HG03354 (cell line): ENCODE results near the gene PPP1R1C.

Source experiments
- ATAC-seq: cut with Tn5 transposase; IDR thresholded peaks from one replicate; pipeline ENCODE4 v1.9.1; 2021; ENCODE audit warnings: mild to moderate bottlenecking; ENCODE audit not compliant: unreplicated experiment, poor library complexity, severe bottlenecking

Gene PPP1R1C

DNA sequence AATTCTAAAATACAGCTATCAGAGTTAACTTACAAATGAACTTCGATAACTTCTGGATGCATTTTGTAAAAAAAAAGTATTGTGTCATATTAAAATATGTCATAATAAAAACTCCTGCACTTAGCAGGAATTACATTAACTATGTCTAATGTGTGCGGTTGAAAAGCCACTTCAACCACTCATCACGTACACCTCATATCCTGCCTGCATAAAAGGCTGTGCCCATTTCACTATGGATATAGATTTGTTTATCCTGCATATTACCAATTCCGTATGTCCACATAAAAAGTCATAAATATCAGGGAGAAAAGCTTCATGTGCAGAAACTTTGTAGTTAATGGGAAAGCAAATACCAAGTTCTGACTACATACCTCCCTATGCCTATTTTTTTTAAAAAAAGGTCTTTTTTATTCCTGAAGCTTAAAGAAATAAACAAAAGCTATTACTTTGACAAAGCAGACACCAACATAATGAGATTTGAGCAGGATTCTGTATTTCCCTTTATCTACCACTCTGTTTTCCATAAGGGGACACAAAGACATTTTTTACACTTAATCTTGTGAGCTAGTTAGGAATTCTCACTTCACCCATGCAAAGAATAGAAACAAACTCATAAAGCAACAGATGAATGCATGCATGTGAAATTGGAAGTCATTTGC, 96.1 kb downstream of the PPP1R1C start:
- ATAC-seq: no peak

DNA sequence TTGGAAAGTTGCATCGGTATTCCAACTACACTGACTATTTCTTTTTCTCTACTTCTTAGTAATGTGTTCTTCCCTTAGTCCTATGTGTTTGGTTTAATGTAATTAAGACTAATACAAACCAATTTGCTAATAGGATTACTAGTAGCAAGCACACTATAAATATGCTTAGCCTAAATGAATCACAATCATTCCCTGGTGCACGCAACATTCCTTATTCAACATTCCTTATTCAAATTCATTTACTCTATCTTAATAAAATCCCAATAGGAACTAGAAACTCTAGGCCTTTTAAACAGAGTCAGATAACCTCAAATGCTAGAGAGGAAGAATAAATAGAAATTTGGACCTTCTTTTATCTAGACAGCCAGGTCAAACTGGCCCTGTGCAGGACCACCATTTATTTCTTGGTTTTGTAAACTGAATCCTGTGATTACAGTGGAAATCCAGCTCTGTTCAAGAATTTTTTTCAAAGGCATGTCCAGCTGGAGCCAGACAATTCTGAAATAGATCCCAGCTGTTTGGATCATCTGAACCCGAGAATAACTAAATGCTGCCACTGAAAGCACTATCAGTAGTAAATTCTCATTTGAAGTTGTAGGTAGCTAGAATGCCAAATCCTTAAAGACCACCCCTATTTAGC, 103.1 kb downstream of the PPP1R1C start:
- no peak for ATAC-seq

DNA sequence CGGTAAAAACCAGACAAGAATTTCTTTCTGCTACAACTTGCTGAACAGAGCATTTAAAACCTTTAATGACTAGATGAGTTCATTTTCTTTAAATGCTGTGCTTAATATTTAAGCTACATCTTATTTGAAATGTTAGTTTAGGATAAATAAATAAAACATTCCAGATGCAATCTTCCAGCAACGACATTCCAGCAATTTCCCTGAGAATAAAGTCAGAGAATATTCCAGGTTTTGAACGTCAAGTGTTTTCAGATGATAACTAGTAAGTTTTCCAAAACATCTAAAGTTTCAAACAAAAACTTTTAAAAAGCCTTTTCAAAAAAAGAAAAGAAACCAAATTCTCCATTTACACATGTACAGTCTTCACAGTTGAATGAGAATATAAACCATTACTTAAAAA, 104.8 kb downstream of the PPP1R1C start:
- ATAC-seq: no peak

DNA sequence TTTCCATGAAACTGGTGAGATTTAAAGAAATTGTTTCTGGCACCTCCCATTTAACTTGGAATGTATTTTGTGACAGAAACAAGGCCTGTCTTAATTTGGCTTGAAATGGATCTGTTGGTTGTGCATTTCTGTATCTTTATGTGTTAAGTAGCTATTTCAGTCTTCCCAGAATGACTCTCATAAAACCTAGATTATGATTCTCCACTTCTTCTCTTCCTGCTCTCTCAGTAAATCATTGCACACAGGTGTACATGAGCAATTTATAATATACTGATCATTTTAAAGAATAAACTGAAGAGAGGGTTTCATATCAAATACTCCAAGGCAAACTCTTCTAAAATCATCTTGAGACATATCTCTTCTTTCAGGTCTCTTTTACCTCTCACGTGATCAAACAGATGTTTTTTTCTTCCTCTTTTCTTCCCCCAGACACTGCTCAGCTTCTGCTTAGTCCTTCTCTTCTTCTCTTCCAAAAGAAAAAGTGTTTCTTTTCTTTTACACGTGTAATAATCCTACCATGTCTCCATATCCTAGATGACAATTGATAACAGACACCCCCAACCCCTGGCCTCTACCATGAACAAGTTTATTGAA, 112.0 kb downstream of the PPP1R1C start:
- no peak for ATAC-seq

DNA sequence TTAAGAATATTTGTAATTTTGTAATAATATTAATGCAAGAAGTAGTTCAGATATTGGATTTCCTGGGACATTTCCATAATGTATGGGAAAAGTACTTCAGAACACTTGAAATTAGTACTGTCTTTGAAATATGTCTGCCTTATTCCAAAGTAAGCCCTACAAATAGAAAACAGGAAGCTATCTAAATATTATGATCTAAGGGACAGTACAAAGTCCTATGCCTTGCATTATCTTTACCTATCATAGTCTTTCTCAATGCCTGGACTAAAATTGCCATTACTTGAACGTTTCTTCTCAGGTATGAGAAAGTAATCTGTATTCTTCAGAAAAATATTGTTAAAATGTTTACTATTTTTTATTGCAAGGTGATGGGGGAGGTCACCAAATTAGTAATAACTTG, 113.0 kb downstream of the PPP1R1C start:
- ATAC-seq: no peak

DNA sequence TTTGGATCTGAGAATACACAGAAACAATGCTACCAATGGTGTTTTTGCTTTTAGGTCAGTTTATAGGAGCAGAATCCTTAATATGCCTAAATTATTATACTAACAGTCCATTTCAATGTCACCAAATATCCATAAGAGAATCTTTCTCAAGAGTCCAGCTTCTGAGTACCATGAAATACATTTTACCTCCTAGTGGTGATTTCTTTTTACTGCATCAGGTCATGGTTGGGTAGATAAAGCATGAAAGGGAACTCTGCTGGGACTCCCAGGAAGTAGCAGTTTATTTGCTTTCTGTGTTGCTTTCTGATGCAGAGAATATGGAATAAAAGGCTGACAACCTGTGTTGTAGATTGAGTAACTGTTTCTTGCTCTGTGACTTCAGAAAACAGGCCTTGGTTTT, 115.6 kb downstream of the PPP1R1C start:
- ATAC-seq: no peak

DNA sequence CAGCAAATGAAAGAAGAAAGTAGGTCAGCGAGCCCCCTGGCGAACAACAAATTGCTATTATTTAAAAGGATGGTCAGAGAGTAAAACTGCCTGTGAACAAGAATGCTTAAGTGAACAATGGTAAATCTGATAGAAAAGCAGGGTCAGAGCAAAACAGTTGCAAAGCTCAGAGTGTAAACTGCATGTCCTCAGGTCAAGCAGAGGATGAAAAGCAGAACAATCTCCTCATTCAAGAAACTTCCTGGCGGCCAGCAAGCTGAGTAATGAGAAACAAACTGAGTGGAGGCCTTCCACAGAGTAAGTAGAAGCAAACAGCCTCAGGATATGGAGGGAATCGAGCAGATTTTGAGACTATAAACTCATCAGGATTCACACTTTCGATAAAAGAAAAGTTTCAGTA, 117.9 kb downstream of the PPP1R1C start:
- ATAC-seq: no peak

DNA sequence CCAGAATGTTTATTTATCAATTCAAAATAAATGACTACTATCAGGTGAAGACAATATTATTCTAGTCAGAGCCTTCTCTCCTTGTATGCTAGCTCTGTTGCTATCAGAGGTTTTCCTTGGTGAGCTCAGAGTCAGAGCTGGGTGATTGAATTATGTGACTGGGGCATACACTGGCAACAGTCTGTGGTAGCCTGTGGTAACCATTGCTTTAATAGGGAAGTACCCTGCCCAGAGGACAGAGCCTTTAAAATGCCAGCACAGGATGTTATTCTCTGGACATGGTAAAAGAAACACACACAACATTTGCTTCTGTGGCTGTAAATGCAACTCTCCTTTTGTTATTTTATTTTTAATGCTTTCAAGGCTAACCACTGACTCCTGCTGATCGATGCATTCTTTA, 124.7 kb downstream of the PPP1R1C start:
- ATAC-seq: no peak

DNA sequence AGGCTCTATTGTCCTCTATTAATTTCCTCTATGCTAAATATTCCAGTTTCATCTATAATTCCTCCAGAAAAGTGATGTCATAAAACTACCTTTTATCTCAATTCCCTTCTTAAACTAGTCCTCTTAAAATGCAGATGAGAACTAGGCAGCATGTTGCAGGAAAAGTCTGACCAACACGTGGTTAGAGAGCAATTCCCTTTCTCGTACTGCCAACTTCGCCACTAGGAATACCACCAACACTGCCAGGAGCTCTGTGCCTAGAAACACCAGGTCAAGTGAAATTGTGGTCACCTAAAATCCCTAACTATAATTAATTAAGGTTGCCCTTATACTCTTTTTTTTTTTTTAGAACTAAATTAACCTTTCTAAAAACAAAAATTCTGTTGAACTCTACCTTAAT, 127.7 kb downstream of the PPP1R1C start:
- no peak for ATAC-seq

DNA sequence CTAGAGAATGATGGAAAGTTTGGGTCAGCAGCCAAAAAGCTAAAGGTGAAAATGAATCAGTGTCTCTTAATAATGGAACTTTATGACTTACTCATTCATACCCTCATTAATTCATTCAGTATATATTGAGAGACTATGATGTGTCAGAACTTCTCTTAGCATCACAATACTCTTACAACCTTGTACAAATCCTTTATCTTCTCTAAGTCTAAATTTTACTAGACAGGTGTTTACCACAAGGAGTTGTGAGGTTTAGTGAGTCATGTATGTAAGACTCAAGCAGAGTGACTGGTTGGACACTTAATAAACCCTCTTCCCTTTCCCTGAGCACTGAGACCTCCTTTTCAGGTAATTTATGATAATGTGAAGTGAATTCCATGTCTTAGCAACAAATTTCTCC, 129.6 kb downstream of the PPP1R1C start:
- ATAC-seq: no peak

DNA sequence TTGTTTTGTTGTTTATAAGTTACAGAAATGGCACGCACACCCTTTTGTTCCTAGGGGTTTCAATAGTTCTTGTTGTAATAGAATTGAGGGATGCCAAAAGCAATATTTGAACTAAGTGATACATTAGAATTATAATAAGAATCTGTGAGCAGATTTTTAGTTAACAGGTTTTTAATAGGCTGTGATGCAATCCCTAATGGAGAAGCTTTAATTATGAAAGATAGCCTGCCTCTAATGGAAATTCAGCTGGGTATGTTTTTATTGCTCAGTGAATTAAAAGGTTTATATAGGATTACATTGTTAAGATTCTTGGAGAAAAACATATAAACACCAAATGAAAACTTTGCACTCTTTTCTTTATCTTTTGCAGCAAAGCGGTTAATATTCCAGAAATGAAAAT, 131.1 kb downstream of the PPP1R1C start:
- ATAC-seq: no peak

DNA sequence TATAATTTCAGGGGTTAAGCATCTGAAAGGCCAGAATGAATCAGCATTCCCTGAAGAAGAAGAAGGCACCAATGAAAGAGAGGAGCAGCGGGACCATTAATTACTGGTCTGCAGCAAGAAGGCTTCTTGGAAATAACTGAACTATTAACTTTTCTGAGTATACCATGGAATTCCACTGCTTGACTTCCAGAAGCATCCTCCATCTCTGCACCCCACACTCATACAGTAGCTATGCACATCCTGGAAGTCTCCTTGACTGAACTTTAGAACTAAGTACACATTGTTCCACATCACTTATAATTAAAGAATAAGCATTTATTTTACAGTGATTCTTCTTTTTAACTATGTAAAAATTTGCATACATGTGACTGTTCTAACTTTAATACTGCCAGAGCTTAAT, 131.5 kb downstream of the PPP1R1C start:
- ATAC-seq: no peak

DNA sequence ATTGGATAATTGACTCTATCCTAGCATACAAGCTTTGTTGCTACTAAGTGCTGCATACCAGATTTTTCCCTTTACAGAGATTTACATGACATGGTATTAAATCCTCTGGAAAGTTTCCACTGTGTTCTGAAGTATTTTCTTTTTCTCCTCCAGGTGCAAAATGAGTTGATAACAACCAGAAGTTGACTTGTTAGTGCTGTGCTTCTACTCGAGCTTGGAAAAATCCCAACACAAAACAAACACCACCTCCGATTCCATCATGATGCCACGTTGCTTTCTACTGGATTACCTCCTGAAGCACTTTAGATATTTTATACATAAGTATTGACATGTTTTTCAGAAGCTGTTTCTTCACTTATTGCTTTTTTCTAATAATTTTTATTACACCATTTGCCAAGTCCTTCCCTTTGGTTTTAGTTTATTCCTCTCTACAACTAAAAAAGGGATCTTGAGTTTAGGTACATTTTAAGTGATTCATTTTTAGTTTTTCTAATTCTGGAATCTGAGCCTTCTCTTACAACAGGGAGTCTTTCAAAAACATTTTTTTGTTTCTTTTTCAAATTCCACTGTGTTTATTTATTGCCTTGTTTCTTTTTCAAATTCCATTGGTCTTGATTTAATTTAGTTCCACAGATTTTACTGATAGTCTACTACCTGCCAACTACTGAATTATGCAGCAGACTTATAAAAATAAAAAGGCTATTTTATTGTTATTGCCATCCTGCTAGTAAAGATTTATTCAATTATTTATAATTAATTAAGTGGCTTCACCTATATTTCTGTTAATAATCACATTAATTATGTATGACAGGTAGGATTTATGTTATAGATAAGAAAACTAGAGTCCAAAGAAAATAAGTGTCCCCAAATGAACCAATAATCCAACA, 143.4 kb downstream of the PPP1R1C start:
- no peak for ATAC-seq

DNA sequence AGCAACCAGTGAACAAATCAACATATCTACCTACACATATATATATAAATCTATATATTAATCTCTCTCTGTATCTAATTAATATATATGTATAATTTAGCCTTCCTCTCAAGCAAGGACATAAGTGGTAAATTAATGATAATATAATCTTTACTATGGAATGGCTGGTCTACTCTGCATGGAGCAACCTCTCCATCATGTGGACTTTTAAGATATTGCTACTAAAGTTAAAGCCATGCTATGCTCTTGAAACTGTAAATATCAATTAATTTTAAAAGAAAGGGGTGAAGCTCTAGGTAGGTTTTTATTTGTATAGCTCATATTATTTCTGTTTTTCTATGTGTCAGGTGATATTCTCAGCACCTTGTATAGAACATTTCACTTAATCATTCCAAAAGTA, 147.0 kb downstream of the PPP1R1C start:
- no peak for ATAC-seq

DNA sequence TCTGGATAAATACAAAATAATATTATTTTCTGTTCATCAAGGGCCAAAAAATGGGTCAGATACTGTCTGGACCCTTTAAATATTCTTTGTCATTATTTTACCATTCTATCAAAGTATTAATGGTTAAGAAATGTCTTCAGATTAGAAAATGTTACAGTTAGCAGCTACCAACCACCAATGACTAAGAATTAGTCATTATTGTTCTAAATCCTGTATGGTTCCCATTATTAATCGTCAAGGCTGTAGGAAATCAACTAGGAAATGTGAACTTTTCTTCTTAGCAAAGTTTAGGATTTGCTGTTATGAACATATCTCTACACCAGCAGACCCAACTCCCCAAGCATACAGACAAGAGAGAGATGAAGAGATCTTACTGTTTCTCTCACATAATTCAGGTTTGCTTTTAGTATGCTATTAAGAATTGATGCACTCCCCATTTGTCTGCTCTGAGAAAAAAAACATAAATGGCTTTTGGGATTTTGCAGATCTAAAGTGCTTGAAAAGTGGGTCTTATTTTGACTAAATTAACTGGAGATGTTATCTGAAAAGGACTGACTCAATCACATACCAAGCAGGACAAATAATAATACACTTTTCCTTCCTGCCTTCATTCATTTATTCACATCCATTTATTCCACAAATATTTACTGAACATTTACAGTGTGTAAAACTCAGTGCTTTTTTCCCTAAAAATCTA, 147.7 kb downstream of the PPP1R1C start:
- no peak for ATAC-seq

DNA sequence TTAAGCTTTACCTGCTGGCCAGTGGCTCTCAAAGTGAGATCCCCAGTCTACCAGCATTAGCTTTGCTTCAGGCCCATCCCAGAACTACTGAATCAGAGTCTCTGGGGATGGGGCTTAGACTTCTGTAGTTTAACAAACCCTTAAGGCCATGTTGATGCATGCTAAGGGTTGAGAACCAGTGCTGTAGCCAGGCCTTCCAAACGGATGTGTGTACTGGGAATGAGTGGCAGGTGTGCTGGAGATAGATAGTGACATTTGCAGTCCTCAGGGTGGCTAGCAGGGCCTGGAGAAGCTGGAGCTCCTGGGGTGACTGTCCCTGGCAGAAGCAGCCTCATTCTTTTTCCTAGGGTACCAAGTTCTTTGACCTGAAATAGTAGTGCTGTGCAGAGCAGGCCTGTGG, 148.5 kb downstream of the PPP1R1C start:
- no peak for ATAC-seq

DNA sequence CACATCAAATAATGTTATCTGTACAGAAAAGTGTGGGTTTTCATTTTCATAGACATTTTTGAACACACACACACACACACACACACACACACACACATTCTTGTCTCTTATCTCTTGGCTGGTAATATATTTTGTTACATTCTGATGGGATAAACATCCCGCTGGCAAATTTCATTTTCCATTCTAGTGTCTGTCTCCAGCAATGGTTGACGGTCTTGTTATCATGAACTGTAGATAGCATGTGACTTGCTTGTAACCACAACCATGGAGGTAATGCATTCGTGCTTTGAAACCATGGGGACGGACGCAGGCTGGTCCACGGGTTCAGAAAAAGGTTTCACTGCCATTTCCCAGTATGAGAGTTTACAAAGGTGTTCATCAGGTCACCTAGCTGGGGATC, 156.4 kb downstream of the PPP1R1C start:
- no peak for ATAC-seq

DNA sequence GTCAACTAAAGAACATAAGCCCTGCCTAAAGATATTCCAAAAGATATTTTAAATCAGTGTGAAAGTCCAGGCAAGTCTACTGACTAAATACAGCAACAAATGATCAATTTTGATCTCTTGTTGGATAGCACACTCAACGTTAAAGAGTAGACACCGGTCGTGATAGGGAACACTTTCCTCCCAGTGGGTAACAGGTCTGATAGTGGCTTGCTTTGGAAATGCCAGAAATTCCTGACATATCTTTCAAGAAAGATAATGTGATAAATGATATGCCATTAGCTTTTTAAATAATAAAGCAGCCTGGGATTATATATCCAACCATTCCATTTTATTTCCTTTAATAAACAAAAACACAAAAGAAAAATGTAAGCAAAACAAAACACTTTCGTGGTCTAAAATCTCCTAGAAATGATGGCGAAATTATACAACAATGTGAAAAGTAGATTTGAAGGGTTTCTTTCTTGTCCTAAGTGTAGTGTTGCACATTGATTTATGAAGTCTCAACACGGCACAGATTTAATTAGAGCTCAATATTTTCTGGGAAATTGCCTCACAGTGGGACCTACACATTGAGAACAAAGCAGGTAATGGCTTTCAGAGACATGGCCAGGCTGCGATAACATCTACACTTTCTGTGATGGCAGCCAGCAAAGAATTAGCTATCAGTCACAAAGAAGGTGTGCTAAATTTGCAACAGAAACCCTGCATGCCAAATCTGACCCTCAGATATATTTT, 158.6 kb downstream of the PPP1R1C start:
- ATAC-seq: no peak

DNA sequence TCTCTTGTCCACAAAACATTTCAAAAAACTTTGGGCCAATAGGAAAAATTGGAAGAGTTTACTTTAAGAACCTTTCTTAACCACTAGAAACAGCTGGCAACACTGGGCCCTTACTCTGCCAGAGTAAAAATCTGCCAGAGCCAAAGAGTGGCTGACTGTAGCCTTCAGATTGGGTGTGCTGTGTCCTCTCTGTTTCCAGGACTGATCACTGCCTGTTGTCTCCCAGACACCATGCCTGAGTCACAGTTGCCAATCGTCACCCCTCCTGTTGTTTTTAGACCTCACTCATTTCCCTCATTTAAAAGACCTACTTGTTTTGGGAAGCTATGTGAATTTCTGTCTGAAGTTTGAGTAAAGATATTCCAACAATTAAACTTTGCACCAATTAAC, 159.1 kb downstream of the PPP1R1C start:
- ATAC-seq: no peak
